Measurements from ENCODE around the gene TREM1. TPM values are rescaled to one million over a fixed set of nuclear protein-coding genes. Genes with fewer than 3 reads are reported as not detected.

TREM1 gene
- total RNA-seq, 4 donors from 2014 or later = 0.25 to 5.5 TPM; not detected in 2

- no peaks in the 10 kb centered on the region for H3K36me3 ChIP-seq
- no peaks in the 10 kb centered on the region for H3K9me3 ChIP-seq
- peaks cover 0 to 5% (median 0%) of the 10 kb centered on the region in 3 donors for H3K4me1 ChIP-seq
- no peak overlapping the region for H3K4me3 ChIP-seq
- no peak for ATAC-seq
- peaks cover 41% of the 10 kb centered on the region for H3K27me3 ChIP-seq
- WGBS, 2 donors (ENCODE audit: low coverage in 1 of 2) = 70 to 89% methylated on average over 3 of the region's 4 CpGs
- no peak overlapping the region for H3K27ac ChIP-seq
- TF ChIP-seq EP300 (IDR thresholded peaks at IDR 0.05) (no peak), POLR2AphosphoS5 (IDR thresholded peaks at IDR 0.05) (no peak), CTCF (IDR thresholded peaks at IDR 0.05) (no peak), POLR2A (IDR thresholded peaks at IDR 0.05) (no peak)
Measured at GRCh38 chr6:41275489-41275888, 11.0 kb downstream of the TREM1 start.

- WGBS, 2 donors (ENCODE audit: low coverage in 1 of 2) = 68 to 100% methylated on average over 1 to 2 of the region's 2 CpGs
- H3K36me3 ChIP-seq = no peaks in the 10 kb centered on the region
Measured at GRCh38 chr6:41274256-41274655, 12.2 kb downstream of the TREM1 start.

GRCh38 chr6:41273714-41274113 is 12.8 kb downstream of the TREM1 start:
- ATAC-seq = no peak
- Histone ChIP-seq H3K36me3 (no peaks in the 10 kb centered on the region), H3K9me3 (no peaks in the 10 kb centered on the region), H3K4me3 (no peak overlapping the region), H3K27me3 (peaks cover 41% of the 10 kb centered on the region), H3K27ac (no peak overlapping the region), H3K4me1 (peaks cover 0 to 2% (median 0%) of the 10 kb centered on the region in 3 donors)
- WGBS, 2 donors (ENCODE audit: low coverage in 1 of 2) = 72% methylated on average over 3 of the region's 5 CpGs; no CpG with 5 or more reads in 1 of the 2 donors
- TF ChIP-seq CTCF (IDR thresholded peaks at IDR 0.05) (no peak), POLR2AphosphoS5 (IDR thresholded peaks at IDR 0.05) (no peak), EP300 (IDR thresholded peaks at IDR 0.05) (no peak), POLR2A (IDR thresholded peaks at IDR 0.05) (no peak)

More at GRCh38 chr6:41274256-41274655, 12.2 kb downstream of the TREM1 start:
- no peak for TF ChIP-seq POLR2AphosphoS5 (IDR thresholded peaks at IDR 0.05)
- TF ChIP-seq CTCF (IDR thresholded peaks at IDR 0.05) = no peak
- no peak for TF ChIP-seq POLR2A (IDR thresholded peaks at IDR 0.05)
- no peak for TF ChIP-seq EP300 (IDR thresholded peaks at IDR 0.05)
- peaks cover 41% of the 10 kb centered on the region for H3K27me3 ChIP-seq
- ATAC-seq = no peak
- H3K9me3 ChIP-seq = no peaks in the 10 kb centered on the region
- peaks cover 0 to 5% (median 0%) of the 10 kb centered on the region in 3 donors for H3K4me1 ChIP-seq
- no peak overlapping the region for H3K4me3 ChIP-seq
- no peak overlapping the region for H3K27ac ChIP-seq

GRCh38 chr6:41272591-41273240 is 13.8 kb downstream of the TREM1 start:
- no peaks in the 10 kb centered on the region for H3K36me3 ChIP-seq
- peaks cover 41% of the 10 kb centered on the region for H3K27me3 ChIP-seq
- peak; percentile 18 for ATAC-seq
- no peak overlapping the region for H3K27ac ChIP-seq
- TF ChIP-seq POLR2AphosphoS5 (IDR thresholded peaks at IDR 0.05) (no peak), POLR2A (IDR thresholded peaks at IDR 0.05) (no peak), EP300 (IDR thresholded peaks at IDR 0.05) (no peak), CTCF (IDR thresholded peaks at IDR 0.05) (no peak)
- H3K9me3 ChIP-seq = no peaks in the 10 kb centered on the region
- WGBS, 2 donors (ENCODE audit: low coverage in 1 of 2) = 100% methylated on average over 1 of the region's 5 CpGs; no CpG with 5 or more reads in 1 of the 2 donors
- no peak overlapping the region for H3K4me3 ChIP-seq
- H3K4me1 ChIP-seq = no peaks in the 10 kb centered on the region

GRCh38 chr6:41271901-41272395 is 14.5 kb downstream of the TREM1 start:
- no peak overlapping the region for H3K27ac ChIP-seq
- peak; percentile 51 for ATAC-seq
- WGBS, 2 donors (ENCODE audit: low coverage in 1 of 2) = 44 to 100% methylated on average over 2 to 4 of the region's 7 CpGs

More at GRCh38 chr6:41271901-41272395, 14.5 kb downstream of the TREM1 start:
- Histone ChIP-seq H3K4me3 (no peak overlapping the region), H3K9me3 (no peaks in the 10 kb centered on the region), H3K27me3 (peaks cover 36% of the 10 kb centered on the region), H3K36me3 (no peaks in the 10 kb centered on the region), H3K4me1 (no peaks in the 10 kb centered on the region)
- TF ChIP-seq EP300 (IDR thresholded peaks at IDR 0.05) (no peak), POLR2AphosphoS5 (IDR thresholded peaks at IDR 0.05) (no peak), CTCF (IDR thresholded peaks at IDR 0.05) (no peak), POLR2A (IDR thresholded peaks at IDR 0.05) (no peak)

All from gastroesophageal sphincter (tissue), 4 donors.